ENCODE measurements around the gene RNF8.
"Not testable (repeated sequence)": the region's sequence is repeated elsewhere in the genome, so short reads cannot be mapped to it uniquely, and the experiment has no call there.

Gene RNF8, protein sequence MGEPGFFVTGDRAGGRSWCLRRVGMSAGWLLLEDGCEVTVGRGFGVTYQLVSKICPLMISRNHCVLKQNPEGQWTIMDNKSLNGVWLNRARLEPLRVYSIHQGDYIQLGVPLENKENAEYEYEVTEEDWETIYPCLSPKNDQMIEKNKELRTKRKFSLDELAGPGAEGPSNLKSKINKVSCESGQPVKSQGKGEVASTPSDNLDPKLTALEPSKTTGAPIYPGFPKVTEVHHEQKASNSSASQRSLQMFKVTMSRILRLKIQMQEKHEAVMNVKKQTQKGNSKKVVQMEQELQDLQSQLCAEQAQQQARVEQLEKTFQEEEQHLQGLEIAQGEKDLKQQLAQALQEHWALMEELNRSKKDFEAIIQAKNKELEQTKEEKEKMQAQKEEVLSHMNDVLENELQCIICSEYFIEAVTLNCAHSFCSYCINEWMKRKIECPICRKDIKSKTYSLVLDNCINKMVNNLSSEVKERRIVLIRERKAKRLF

DNA sequence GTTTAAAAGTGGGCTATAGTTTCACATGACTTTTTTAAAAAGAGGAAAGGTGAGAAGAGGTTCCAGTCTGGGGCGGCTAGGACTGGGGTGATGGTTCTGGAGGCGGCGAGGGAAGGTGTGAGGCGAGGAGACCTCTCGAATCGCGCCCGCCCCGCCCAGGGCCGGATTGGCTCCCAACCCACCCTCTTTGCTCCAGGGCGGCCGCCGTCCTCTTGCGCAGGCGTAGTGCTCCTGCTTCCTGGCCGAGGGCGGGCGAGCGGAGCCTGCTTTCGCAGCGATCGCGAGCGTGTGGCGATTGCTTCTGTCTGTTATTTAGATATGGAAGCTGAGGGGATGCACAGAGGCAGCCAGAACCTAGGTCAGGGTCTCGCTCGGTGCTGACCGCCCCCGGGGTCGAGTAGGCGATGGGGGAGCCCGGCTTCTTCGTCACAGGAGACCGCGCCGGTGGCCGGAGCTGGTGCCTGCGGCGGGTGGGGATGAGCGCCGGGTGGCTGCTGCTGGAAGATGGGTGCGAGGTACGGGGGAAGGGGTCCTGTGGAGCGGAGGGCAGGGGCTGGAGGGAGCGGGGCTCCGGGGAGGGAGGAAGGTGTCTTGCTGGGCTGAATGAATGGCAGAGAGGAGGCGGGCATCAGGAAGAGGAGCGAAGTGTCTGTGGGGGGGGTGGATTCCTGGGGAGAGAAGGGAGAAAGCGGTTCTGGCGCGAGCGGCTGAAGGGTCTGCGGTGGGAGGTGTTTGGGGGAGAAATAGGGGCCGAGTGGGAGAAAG is at the start of gene RNF8:
TSS of gene RNF8 (plus strand) at position 223 of the 765 bp plus-strand sequence. CDS start at position 405, 182 bp downstream.
- Mint-ChIP-seq H3K4me3 (peak within 1 kb of the TSS; percentile 94 to 97), H3K27ac (peak within 1 kb of the TSS; percentile 93 to 98), H3K9me3 (no peaks in the 10 kb centered on the region), H3K27me3 (peaks cover 8% of the 10 kb centered on the region), H3K4me1 (peaks cover 34% of the 10 kb centered on the region)
- DNase-seq = peak; percentile 89 to 93
- ATAC-seq = peak; percentile 97

DNA sequence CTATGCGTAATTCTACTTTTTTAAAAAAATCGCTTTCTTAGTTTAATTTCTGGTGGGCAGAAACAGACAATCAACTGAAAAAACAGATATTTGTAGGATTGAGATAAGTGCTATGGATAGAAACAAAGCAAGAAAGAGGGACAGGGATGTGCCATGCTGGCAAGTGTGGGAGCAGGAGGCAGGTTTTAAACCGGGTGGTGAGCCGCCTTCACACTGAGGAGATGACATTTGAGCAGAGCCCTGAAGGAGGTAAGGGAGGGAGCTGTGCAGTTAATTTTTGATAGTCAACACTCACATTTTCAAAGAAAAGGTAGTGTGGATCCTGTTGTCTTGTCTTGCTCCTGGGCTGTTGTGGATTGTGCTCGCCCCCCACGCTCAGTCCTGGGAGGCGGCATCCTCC is 49.0 kb upstream of the RNF8 start:
- Mint-ChIP-seq H3K27ac (no peak overlapping the region), H3K9me3 (no peaks in the 10 kb centered on the region), H3K4me3 (no peak overlapping the region), H3K27me3 (no peaks in the 10 kb centered on the region), H3K4me1 (no peaks in the 10 kb centered on the region)
- DNase-seq = no peak
- ATAC-seq = no peak

DNA sequence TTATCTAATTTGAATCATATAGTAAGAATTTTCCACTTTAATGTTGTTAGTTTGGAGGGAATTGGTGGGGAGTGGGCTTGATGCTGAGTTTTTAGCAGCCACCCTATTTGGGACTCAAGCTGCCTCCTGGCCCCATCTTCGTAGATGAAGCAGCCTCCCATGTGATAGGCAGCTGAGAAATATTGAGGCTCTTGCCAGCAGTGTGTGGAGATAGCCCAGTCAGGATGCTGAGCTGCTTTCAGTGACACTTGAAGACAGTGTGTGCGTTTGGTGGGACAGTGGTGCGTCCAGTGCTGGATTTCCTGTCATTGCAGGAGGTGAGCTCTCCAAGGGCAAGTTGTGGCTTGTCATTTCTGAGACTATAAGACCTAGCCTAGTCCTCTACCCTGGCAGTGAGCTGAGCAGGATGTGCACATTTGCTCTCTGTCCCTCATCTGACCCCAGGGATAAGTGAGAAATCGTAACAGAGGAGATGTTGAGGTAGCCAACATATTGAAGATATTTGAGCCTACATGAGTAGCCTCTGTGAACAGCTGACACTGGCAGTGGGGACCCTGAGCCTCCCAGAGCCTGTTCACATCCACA is 47.9 kb upstream of the RNF8 start:
- no peak for ATAC-seq

DNA sequence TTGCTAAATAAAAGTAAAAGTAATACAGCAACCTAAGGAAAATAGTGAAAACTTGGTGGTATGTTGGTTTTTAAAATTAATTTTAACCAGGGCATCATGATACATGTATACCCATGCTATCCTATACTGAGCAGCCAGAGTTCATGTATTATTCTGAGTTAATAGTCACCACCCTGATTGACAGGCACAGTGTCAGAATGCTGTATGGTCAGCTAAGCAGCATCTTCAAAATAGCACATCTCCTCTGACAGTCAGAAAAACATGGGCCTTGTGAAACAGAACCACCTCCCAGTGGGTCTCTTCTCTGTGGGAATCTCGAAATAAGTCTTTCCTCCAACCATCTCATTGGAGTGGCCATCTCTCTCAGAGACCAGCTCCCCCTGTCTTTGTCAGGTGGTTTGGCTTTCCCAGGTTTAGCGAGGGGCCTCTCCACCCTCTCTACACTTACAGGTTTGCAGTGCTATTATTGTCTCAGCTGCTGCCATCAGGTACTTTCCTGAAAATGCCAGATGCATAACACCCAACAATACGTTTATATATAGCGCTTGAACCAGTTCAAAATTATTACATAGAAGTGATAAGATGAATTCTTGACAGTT is 47.1 kb upstream of the RNF8 start:
- ATAC-seq = no peak
- Mint-ChIP-seq H3K27ac (no peak overlapping the region), H3K4me3 (no peak overlapping the region), H3K4me1 (no peaks in the 10 kb centered on the region), H3K27me3 (no peaks in the 10 kb centered on the region), H3K9me3 (no peaks in the 10 kb centered on the region)
- no peak for DNase-seq

More for the DNA sequence above, 47.9 kb upstream of the RNF8 start:
- no peak for DNase-seq
- Mint-ChIP-seq H3K4me3 (no peak overlapping the region), H3K4me1 (no peaks in the 10 kb centered on the region), H3K27me3 (no peaks in the 10 kb centered on the region), H3K27ac (no peak overlapping the region), H3K9me3 (no peaks in the 10 kb centered on the region)

DNA sequence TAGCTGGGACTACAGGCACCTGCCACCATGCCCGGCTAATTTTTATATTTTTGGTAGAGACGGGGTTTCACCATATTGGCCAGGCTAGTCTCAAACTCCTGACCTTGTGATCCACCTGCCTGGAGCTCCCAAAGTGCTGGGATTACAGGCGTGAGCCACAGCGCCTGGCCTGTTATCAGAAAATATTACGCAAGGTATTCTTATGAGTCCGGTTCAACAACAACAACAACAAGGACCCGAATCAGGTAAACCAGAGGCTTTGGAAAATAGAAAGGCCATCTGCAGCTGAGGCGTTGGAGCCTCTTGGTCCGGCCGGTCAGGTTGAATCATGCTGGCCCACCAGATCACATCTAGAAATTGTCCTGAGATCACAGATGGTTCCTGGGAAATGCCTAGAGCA is 46.3 kb upstream of the RNF8 start:
- not testable (repeated sequence) for DNase-seq, ATAC-seq, H3K27me3 Mint-ChIP-seq, H3K4me3 Mint-ChIP-seq, H3K27ac Mint-ChIP-seq, H3K4me1 Mint-ChIP-seq, H3K9me3 Mint-ChIP-seq

DNA sequence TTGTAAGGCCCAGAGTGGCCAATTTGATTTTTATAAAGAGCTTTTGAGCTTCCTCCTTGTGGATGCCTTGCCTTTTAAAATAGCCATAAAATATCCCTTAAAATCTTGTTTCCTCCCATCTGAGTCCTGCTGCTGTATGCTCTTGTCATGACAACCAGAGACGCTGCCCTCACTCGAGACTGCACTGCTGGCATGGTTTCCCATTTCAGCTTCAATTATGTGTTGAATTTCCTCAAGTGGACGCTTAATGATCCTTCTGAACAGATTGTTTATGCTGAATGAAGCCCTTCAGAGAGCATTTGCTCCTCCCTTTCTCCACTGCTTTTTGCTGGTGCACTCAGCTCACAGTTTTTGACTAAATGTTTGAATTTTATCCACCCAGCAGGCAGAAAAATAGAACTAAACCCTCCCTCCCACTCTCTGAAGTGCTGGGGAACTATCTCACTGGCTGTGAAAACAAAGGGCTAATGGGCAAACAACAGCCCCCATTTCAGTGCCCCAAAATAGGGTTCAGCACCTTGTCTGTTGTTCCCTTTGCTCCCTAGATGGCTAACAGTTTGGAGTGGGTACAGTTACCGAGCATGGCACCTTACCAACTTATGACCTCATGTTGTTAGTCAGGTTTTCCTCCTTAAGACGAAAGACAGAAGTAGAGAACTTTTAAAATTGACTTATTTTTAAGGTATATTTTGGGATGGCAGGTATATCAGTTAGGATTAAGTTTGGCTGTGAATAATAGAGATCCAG is 45.5 kb upstream of the RNF8 start:
- Mint-ChIP-seq H3K27me3 (no peaks in the 10 kb centered on the region), H3K4me3 (no peak overlapping the region), H3K4me1 (no peaks in the 10 kb centered on the region), H3K27ac (no peak overlapping the region), H3K9me3 (no peaks in the 10 kb centered on the region)
- ATAC-seq = no peak
- DNase-seq = no peak

DNA sequence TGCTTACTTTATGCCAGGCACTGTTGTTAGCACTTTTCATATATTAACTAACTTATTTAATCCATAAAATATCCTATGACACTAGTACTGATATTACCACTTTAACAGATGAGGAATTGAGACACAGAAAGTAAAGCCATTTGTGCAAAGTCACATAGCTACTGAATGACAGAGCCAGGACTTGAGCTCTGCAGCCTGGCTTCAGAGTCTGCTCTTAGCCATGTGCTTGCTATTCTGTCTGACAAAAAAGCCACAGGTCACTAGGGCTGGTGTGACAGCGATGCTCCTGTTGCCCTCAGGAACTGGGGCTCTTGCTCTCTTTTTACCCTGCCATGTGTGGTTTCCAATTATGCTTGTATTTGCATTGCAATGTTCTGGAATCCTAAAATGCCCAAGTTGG is 44.7 kb upstream of the RNF8 start:
- no peak overlapping the region for H3K27ac Mint-ChIP-seq
- no peak overlapping the region for H3K4me3 Mint-ChIP-seq
- H3K27me3 Mint-ChIP-seq = no peaks in the 10 kb centered on the region
- DNase-seq = no peak
- no peaks in the 10 kb centered on the region for H3K9me3 Mint-ChIP-seq
- no peak for ATAC-seq
- H3K4me1 Mint-ChIP-seq = no peaks in the 10 kb centered on the region

DNA sequence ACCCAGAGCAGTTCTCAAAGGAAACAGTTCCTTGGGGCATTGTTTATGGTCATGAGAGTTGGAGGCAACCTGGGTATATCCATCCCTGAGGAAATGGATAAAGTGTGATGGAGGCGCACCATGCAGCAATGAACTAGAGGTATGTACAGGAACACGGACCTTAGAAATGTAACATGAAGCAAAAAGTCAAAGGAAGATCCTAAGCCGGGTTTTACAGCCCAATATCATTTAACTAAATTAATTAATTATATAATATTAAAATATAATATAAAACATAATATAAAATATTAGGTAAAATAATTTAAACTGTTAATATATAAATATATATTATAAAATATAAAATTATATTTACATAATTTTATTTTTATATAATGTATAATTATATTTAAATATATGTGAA is 44.1 kb upstream of the RNF8 start:
- no peaks in the 10 kb centered on the region for H3K9me3 Mint-ChIP-seq
- H3K27me3 Mint-ChIP-seq = no peaks in the 10 kb centered on the region
- no peak for ATAC-seq
- DNase-seq = no peak
- H3K4me3 Mint-ChIP-seq = no peak overlapping the region
- H3K27ac Mint-ChIP-seq = no peak overlapping the region
- H3K4me1 Mint-ChIP-seq = peaks cover 2% of the 10 kb centered on the region

DNA sequence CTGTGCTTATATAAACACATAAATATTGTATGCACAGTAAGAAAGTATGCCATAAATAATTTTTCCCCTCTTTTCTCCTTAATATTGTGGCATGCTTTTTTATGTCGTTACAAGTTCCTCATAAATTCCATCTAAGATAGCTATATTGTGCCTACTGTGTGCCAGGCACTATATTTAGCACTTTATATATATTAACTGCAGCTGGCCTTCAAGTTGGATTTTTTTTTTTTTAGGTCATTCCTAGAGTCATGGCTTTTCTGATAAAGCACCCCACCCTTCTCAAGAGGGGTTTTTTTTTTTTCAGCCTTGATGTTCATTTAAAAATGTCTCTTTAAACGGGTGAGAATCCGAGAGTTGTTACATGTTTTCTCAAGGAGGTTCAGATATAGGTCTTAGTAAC is 42.8 kb upstream of the RNF8 start:
- H3K27ac Mint-ChIP-seq = no peak overlapping the region
- H3K27me3 Mint-ChIP-seq = no peaks in the 10 kb centered on the region
- ATAC-seq = no peak
- no peak overlapping the region for H3K4me3 Mint-ChIP-seq
- peaks cover 6% of the 10 kb centered on the region for H3K4me1 Mint-ChIP-seq
- DNase-seq = no peak
- H3K9me3 Mint-ChIP-seq = no peaks in the 10 kb centered on the region

DNA sequence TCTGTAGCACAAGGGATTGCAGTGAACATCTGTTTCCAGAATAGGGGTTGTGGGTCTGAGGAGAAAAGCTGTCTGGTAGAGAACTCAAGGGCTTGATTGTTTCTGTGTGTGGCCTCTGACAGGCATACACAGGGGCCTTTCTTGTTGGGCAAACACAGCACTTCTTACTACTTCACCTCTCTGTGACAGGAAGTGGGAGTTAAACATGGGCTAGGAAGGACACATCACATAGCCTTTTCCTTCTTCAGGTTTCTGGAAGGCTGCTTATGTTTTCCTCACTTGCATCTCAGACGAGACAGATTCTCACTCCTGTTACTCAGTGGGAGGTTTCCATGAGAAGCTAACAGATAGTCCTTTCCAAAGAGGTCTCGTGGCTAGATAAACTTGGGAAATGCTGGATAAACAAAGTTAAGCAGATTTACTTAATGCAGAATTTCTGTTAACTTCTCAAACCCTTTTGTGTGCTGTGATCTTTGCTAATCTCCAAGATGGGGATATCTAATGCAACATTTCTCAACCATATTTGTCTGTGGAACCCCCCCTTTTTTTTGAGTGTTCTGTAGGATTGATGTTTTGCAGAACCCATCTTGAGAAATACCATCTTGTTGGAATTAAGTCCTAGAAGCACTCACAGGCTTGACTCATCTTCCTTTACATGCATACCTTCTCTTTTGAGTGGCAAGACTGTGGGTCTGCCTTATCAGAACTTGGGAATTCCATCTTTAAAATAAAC is 41.9 kb upstream of the RNF8 start:
- no peak for DNase-seq
- no peaks in the 10 kb centered on the region for H3K9me3 Mint-ChIP-seq
- H3K27me3 Mint-ChIP-seq = no peaks in the 10 kb centered on the region
- ATAC-seq = no peak
- no peak overlapping the region for H3K27ac Mint-ChIP-seq
- peaks cover 6% of the 10 kb centered on the region for H3K4me1 Mint-ChIP-seq
- no peak overlapping the region for H3K4me3 Mint-ChIP-seq

DNA sequence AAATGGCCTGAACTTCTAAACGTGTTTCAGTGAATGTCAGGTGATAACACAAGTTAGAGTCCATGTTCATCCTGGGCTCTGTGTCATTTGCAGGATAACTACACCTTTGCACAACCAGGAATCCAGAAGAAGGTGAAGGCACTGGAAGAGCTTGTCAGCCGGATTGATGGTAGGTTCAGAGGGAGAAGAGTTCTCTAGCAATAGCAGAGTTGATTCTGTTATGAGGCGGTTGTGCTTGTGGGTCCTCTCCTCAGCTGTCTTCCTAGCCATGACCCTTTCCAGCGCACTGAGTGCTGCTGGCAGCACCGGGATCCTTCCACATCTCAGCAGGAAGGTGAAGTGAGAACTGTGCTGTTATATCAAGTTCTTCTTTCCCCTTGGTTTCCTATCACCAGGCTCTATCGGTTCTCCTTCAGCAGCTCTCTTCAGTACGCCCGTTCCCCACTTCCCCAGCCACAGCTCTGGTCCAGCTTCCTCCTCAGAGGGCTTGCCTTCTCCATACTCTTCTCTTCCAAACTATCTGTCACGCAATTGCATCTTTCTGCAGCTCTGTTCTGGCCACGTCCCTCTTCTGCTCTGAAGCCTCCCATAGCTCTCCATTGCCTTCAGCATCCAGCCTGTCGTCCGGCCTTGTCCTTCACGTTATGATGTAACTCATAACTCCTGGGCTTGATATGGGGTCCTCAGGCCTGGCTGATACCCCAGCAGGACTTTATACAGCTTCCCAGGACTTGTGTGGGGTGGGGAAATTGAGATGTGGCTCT is 39.9 kb upstream of the RNF8 start:
- Mint-ChIP-seq H3K27me3 (no peaks in the 10 kb centered on the region), H3K9me3 (no peaks in the 10 kb centered on the region), H3K4me3 (no peak overlapping the region), H3K27ac (peak overlapping the region in 1 of 2 donors; percentile 3), H3K4me1 (peaks cover 6% of the 10 kb centered on the region)
- ATAC-seq = no peak
- DNase-seq = no peak

DNA sequence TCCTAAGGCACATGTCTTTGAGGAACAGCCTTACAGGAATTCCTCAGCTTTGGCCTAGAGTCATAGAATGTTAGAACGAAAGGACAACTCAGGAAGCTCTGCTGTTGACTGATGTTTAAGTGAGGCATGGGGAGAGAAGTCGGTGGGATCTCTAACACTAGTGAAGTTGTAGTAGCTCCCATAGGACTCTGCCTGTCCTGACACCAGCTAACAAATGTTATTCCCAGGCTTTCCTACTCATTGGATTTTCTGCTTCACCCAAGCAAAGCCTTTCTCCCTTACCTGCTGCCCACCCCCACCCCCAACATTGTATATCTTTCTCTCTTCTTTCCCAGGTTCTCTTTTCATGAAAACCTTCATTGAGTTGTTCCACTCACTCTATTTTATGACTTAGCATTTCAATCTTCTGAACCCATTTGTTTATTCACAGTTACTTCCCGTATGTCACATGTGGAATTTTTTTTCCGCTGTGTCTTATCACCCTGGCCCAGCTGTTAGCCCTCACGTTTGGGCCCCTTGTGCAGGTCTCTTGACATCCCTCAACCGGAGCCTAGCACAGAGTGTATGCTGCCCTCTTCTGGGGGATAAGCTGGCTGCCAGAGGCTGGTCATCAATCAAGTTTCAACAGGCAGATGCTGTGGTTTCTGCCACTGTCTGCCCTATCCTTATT is 39.2 kb upstream of the RNF8 start:
- Mint-ChIP-seq H3K9me3 (no peaks in the 10 kb centered on the region), H3K27me3 (no peaks in the 10 kb centered on the region), H3K27ac (no peak overlapping the region), H3K4me1 (peaks cover 6% of the 10 kb centered on the region), H3K4me3 (no peak overlapping the region)
- ATAC-seq = peak; percentile 80
- DNase-seq = peak; percentile 23 to 56

DNA sequence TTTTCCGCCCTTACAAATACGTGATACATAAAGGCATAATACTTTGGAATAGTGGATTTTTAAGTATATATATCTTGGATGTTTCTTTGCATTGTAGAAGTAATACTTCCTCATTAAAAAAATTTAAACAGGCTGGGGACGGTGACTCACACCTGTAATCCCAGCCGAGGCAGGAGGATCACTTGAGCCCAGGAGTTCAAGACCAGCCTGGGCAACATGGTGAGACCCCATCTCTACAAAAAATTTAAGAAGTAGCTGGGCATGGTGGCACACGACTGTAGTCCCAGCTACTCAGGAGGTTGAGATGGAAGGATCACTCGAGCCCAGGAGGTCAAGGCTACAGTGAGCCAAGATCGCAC is 38.6 kb upstream of the RNF8 start:
- no peak for DNase-seq
- H3K27ac Mint-ChIP-seq = no peak overlapping the region
- H3K4me1 Mint-ChIP-seq = peaks cover 6% of the 10 kb centered on the region
- no peaks in the 10 kb centered on the region for H3K9me3 Mint-ChIP-seq
- H3K27me3 Mint-ChIP-seq = no peaks in the 10 kb centered on the region
- H3K4me3 Mint-ChIP-seq = no peak overlapping the region
- no peak for ATAC-seq

DNA sequence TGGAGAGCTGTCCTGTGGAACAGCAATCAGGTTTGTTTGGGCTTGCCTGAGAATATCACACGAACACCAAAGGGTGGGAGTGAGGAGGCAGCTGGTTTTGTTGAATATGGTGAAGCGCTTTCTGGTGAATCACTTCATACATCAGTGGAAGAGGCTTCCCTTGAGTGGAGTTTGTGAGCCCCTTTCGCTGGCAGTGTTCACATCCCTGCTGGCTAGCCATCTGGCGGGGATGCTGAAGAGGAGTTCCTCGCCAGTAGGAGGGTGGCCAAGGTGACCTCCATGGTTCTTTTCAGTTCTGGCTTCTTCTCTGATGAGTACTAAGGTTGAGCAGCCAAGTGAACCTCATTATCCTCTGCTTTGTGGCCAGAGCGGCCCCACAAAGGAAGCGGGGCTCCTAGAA is 37.7 kb upstream of the RNF8 start:
- H3K27me3 Mint-ChIP-seq = no peaks in the 10 kb centered on the region
- no peak for ATAC-seq
- H3K9me3 Mint-ChIP-seq = no peaks in the 10 kb centered on the region
- H3K27ac Mint-ChIP-seq = no peak overlapping the region
- H3K4me3 Mint-ChIP-seq = no peak overlapping the region
- DNase-seq = no peak
- H3K4me1 Mint-ChIP-seq = peaks cover 6% of the 10 kb centered on the region

All from stimulated activated naive CD8-positive, alpha-beta T cell treated with anti-CD3 and anti-CD28 coated beads, Interleukin-15, amount 100 ng/mL, for 72 hours (primary cell).